ENCODE results near the gene MGRN1.

The MGRN1 gene

GRCh38 chr16:4675864-4676786, 51.5 kb downstream of the MGRN1 start:
- DNase-seq (ENCODE audit: low read depth) = no peak

GRCh38 chr16:4676831-4677230, 52.2 kb downstream of the MGRN1 start:
- no peak for DNase-seq (ENCODE audit: low read depth)

- DNase-seq (ENCODE audit: low read depth) = no peak
These were observed 52.8 kb downstream of the MGRN1 start for GRCh38 chr16:4677390-4677789.

DNA sequence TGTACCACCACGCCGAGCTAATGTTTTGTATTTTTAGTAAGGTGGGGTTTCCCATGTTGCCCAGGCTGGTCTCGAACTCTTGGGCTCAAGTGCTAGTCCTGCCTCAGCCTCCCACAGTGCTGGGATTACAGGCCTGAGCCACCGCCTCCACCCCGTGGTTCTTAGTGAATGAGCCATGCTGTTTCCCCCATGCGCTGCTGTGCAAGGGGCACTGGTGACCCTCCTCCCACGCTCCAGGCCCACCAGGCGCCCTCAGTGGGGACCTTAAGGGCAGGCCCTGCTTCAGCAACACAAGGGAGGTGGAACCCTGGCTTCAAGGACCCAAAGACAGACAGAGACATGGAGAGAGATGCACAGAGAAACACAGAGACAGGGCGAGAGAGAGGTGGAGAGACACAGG, 53.4 kb downstream of the MGRN1 start:
- no peak for DNase-seq (ENCODE audit: low read depth)

DNA sequence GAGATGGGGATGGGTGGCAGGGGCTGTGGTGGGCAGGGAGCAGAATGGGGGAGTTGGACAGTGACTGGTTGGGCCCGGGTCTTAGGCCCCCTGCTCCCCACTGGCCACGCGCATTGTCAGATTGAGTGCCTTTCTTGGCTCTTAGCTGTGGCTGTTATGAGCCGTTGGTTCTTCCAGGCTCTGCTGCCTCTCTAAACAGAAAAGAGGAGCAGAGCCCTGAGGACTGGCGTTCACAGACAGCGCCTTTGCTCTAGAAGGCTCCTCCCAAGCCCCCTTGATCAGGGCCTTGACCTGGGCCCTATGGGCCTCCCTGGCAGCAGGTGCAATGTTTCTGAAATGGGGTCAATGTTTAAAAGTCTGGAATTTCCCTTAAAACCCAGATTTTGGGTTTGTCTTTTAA, 54.0 kb downstream of the MGRN1 start:
- no peak for DNase-seq (ENCODE audit: low read depth)

- DNase-seq (ENCODE audit: low read depth) = no peak
These were observed 54.7 kb downstream of the MGRN1 start for GRCh38 chr16:4679156-4679849.

DNA sequence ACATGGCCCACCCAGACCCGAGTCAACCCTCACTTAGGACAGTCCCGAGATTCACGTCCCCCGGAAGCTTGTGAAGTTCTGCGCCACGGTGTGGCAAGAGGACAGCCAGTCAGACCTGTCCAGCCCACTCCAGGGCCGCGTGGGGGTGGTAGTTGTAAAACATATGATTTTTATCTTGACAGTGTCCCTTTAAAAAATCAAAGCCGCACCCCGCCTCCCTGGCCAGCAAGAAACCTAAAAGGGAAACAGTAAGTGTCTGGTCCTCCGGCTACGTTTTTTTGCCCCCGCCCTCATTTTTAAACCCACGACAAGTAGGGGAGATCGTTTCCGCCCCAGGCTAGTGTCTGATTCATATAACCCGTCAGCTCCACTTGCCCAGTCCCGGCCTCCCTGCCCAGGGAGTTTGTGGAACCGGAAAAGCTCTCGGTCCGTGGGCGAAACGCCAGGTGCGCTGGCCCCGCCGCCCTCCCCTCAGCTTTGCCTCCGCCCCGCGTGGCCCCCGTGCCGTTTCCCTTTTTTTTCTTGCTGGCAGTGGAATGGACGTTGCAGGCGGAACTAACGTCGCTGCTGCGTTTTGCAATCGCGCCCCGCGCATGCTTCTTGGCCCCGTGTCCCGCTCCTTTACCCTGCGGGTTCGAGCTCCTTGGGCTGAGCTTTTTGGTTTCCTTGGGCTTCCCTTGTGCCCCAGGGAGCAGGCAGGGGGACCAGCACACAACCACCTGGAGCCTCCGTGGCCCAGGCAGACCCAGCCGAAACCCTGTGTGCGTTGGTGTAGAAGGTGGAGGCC, 55.4 kb downstream of the MGRN1 start:
- peak; percentile 49 for DNase-seq (ENCODE audit: low read depth)

- DNase-seq (ENCODE audit: low read depth) = no peak
These were observed 56.2 kb downstream of the MGRN1 start for GRCh38 chr16:4680673-4681470.

DNA sequence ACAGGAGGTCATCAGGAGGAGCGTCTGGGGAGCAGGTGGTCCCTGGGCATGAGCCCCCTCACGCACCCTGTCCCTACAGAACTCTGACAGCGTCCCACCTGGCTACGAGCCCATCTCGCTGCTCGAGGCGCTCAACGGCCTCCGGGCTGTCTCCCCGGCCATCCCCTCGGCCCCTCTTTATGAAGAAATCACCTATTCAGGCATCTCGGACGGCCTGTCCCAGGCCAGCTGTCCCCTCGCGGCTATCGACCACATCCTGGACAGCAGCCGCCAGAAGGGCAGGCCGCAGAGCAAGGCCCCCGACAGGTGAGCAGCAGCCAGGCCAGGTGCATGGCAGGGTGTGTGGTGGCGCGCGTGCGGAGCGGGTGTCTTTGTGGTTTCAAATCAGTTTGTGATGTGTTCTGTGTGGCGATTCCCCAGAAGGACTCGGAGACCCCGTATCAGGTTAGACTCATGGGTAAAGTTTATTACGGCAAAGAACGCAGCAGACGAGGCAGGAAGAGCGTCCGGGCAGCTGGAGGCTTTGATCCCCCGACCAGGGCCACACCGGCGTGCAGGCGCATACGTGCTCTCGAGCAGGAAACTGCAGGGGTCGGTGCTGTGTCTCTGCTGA, 57.0 kb downstream of the MGRN1 start:
- DNase-seq (ENCODE audit: low read depth) = no peak

GRCh38 chr16:4682084-4682591, 57.5 kb downstream of the MGRN1 start:
- no peak for DNase-seq (ENCODE audit: low read depth)

GRCh38 chr16:4682616-4683254, 58.1 kb downstream of the MGRN1 start:
- DNase-seq (ENCODE audit: low read depth) = no peak

- no peak for DNase-seq (ENCODE audit: low read depth)
These were observed 58.8 kb downstream of the MGRN1 start for GRCh38 chr16:4683255-4684057.

GRCh38 chr16:4684058-4684715, 59.6 kb downstream of the MGRN1 start:
- no peak for DNase-seq (ENCODE audit: low read depth)

DNA sequence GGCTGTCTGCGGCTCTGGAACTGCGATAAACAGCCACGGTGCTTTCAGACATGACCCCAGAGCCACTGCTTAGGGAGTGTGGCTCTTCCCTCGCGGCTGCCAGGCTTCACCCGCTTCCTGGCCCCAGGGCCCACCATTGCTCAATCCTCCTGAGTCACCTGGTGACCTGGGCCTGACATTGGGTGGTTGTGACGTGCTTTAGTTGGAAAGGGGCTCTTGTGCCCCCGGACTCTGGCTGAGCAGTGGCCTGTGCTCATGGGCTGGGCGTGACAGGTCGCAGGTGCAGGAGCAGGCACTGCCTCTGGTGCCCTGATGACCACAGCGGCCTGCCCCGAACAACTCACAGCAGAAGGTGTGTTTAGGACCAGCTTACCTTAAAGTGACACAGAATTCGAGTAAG, 60.1 kb downstream of the MGRN1 start:
- DNase-seq (ENCODE audit: low read depth) = no peak

GRCh38 chr16:4685292-4685691, 60.7 kb downstream of the MGRN1 start:
- no peak for DNase-seq (ENCODE audit: low read depth)

- DNase-seq (ENCODE audit: low read depth) = no peak
These were observed 61.3 kb downstream of the MGRN1 start for GRCh38 chr16:4685776-4686496.

DNA sequence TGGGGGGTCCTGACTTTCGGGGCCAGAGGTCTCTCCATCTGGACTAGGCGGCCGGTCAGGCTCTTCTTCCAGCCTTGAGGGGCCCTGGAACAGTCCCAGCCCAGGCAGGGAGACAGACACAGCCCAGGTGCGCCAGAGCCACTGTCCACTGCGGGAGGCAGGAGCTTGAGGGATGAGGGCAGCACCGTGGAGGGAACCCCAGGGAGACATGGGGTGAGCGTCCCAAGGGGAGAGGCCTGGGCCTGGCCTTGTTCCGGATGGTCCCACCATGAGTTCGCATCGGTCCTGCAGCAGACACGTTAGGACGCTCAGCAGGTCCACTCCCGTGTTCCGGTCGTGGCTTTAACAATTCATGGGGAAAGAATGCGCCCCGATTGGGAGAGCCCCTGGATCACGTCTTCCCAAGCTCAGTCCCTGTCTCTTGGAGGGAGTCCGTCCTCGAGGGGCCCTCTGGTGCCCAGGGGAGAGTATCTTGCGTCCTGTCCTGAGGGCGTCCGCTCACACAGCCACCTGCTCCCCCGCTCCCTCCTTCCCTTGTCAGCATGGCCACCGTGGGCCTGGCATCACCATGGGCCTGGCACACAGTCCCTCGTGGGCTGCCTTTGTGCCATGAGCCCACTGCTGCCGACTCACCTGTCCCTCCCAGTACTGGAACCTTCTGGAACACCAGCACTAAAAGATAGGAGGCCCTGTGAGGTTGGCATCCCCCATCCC, 62.0 kb downstream of the MGRN1 start:
- no peak for DNase-seq (ENCODE audit: low read depth)

DNA sequence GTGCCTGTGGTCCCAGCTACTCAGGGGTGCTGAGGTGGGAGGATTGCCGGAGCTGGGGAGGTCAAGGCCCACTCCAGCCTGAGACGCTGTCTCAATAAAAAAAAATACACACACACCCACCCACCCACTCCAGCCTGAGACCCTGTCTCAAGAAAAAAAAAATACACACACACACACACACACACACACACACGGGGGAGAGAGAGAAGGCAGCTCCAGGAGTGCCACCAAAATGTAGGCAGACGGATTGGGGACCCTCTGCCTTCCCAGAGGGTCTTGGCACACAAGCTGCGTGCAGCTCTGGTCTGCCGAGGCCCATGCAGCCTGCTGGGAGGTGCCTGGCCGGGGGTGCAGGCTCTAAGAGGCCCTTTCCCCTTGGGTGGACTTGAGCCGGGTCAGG, 62.8 kb downstream of the MGRN1 start:
- no peak for DNase-seq (ENCODE audit: low read depth)
